PC-9 (cell line): Measurements from ENCODE around the gene ING5.

Source experiments
- EZH2 ChIP-seq: fragments of 200-600 bp; sonication (generic); IDR thresholded peaks from 2 replicates; pipeline ENCODE4 v1.8.0; 2017; ENCODE audit warnings: antibody characterized with exemption, low read depth
- TF ChIP-seq, protein P1 (sequence below): fragments of 200-600 bp; sonication (generic); conservative IDR thresholded peaks from 2 replicates; pipeline ENCODE4 v1.6.1; 2017; ENCODE audit warnings: mixed run types, antibody characterized with exemption, mild to moderate bottlenecking, moderate library complexity

DNA sequence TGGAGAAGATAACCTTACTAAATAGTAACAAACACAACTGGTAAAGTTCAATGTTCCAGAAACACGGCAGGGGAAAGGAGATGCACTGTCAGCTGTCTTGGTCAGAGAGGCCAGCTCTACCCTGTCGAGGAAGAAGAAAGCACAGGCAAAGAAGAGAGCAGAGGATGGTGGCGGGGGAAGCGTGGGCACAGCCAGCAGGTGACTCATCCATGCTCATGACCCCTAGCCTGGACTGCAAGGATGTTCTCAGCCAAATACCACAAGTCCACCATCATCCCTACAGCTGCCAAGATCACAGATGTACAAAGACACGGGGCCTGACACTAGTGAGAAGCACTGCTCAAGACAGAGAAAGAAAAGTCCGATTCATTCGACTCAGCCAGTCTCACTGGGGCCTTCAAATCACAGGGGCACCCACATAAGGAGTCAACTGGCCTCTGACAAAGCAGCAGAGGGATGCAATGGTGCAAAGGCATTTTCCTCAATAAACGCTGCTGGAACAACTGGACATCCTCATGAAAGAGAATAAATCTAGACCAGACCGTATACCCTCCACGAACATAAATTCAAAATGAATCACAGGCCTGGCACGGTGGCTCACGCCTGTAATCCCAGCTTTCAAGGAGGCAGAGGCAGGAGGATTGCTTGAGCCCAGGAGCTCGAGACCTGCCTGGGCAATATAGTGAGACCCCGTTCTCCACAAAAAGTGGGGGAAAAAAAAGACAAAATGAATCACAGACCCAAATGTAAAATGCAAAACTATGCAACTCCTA is 20.8 kb upstream of the ING5 start:
- TF ChIP-seq, protein P1, sequence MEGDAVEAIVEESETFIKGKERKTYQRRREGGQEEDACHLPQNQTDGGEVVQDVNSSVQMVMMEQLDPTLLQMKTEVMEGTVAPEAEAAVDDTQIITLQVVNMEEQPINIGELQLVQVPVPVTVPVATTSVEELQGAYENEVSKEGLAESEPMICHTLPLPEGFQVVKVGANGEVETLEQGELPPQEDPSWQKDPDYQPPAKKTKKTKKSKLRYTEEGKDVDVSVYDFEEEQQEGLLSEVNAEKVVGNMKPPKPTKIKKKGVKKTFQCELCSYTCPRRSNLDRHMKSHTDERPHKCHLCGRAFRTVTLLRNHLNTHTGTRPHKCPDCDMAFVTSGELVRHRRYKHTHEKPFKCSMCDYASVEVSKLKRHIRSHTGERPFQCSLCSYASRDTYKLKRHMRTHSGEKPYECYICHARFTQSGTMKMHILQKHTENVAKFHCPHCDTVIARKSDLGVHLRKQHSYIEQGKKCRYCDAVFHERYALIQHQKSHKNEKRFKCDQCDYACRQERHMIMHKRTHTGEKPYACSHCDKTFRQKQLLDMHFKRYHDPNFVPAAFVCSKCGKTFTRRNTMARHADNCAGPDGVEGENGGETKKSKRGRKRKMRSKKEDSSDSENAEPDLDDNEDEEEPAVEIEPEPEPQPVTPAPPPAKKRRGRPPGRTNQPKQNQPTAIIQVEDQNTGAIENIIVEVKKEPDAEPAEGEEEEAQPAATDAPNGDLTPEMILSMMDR: no peak
- TF ChIP-seq EZH2: no peak
